Naive thymus-derived CD4-positive, alpha-beta T cell (primary cell): ENCODE results near the gene SPDYA. TPM values are rescaled to one million over a fixed set of nuclear protein-coding genes. Genes with fewer than 3 reads are reported as not detected.

Experiments
- ATAC-seq: fragments of 150-1000 bp; cut with Tn5 transposase; 2 replicates; pipeline ENCODE4 v1.10.0; 2021; ENCODE audit warnings: mild to moderate bottlenecking, moderate library complexity
- CTCF ChIA-PET: fragments of 350-600 bp; sonication (Branson Sonifier 250); formaldehyde crosslinking; loops from one replicate; lab custom pipeline; 2021; ENCODE audit warnings: antibody characterized with exemption; lab: Charles Lee
- POLR2A ChIA-PET: fragments of 350-600 bp; sonication (Branson Sonifier 250); formaldehyde crosslinking; loops from one replicate; lab custom pipeline; 2021; ENCODE audit warnings: antibody characterized with exemption, inconsistent platforms; lab: Charles Lee
- DNase-seq, 9 donors: peaks; one replicate each; pipeline versions ENCODE4 v3.0.0 to v3.0.0-alpha.2; 2020 to 2022; ENCODE audit warnings: mixed read lengths in 1 of 9
- H3K27ac ChIP-seq: one replicate; pipeline ENCODE4 v1.7.0; 2013; ENCODE audit warnings: mild to moderate bottlenecking, low read depth, low read length, moderate library complexity
- H3K27me3 ChIP-seq, 2 donors: one replicate each; pipeline ENCODE4 v1.7.0; 2013; ENCODE audit warnings: low read length in 2 of 2, mild to moderate bottlenecking in 2 of 2, moderate library complexity in 2 of 2; ENCODE audit not compliant: control insufficient read depth in 2 of 2, insufficient read depth in 2 of 2
- H3K36me3 ChIP-seq, 3 experiments: 1 replicate in 2 of 3; 2 replicates in 1 of 3; pipeline ENCODE4 v1.7.0; 2013; ENCODE audit warnings: low read length in 3 of 3, mild to moderate bottlenecking in 3 of 3, moderate library complexity in 1 of 3; ENCODE audit not compliant: insufficient read depth in 3 of 3, control insufficient read depth in 2 of 3
- H3K4me1 ChIP-seq, 2 donors: one replicate each; pipeline ENCODE4 v1.7.0; 2013; ENCODE audit warnings: low read length in 2 of 2, mild to moderate bottlenecking in 2 of 2, moderate library complexity in 1 of 2; ENCODE audit not compliant: control insufficient read depth in 2 of 2, insufficient read depth in 2 of 2
- H3K4me3 ChIP-seq: 2 replicates; pipeline ENCODE4 v1.7.0; 2013; ENCODE audit warnings: mild to moderate bottlenecking, low read length
- H3K9me3 ChIP-seq, 3 experiments: 1 replicate in 2 of 3; 2 replicates in 1 of 3; pipeline ENCODE4 v1.7.0; 2013; ENCODE audit warnings: low read length in 3 of 3; ENCODE audit not compliant: control insufficient read depth in 2 of 3
- H3K27ac Mint-ChIP-seq, 9 donors: one replicate each; pipeline ENCODE4 v1.8.0; 2020 to 2022; ENCODE audit warnings: mixed read lengths in 9 of 9, mild to moderate bottlenecking in 8 of 9, moderate library complexity in 5 of 9, inconsistent platforms in 2 of 9
- H3K27me3 Mint-ChIP-seq, 5 donors: one replicate each; pipeline ENCODE4 v1.8.0; 2021 to 2022; ENCODE audit warnings: mixed read lengths in 5 of 5, mild to moderate bottlenecking in 1 of 5
- H3K36me3 Mint-ChIP-seq, 5 donors: one replicate each; pipeline ENCODE4 v1.8.0; 2020 to 2022; ENCODE audit warnings: mixed read lengths in 5 of 5, mild to moderate bottlenecking in 3 of 5, inconsistent platforms in 1 of 5
- H3K4me1 Mint-ChIP-seq, 7 donors: one replicate each; pipeline ENCODE4 v1.8.0; 2020 to 2022; ENCODE audit warnings: mixed read lengths in 7 of 7, mild to moderate bottlenecking in 3 of 7, inconsistent platforms in 1 of 7
- H3K4me3 Mint-ChIP-seq, 10 donors: one replicate each; pipeline ENCODE4 v1.8.0; 2020 to 2022; ENCODE audit warnings: mild to moderate bottlenecking in 10 of 10, mixed read lengths in 10 of 10, moderate library complexity in 6 of 10, inconsistent platforms in 2 of 10
- H3K9me3 Mint-ChIP-seq, 11 donors: one replicate each; pipeline ENCODE4 v1.8.0; 2020 to 2022; ENCODE audit warnings: mixed read lengths in 11 of 11, mild to moderate bottlenecking in 4 of 11, inconsistent platforms in 1 of 11, moderate library complexity in 1 of 11
- intact Hi-C, 2 donors: fragments of 100-400 bp; cut with micrococcal nuclease; formaldehyde crosslinking; loops; one replicate each; pipeline ENCODE4 v1.15.1; 2023
- polyA plus RNA-seq, 2 donors: library from polyadenylated mRNA; unstranded; fragments of 300-500 nt; fragmentation: Illumina TruSeq; gene quantifications; one replicate each; pipeline ENCODE4 v1.2.3, GENCODE V29; 2021
- total RNA-seq, 6 experiments: library from RNA in 5 of 6; stranded (reverse) in 5 of 6; gene quantifications; 1 replicate in 5 of 6; 2 replicates in 1 of 6; pipeline ENCODE4 v1.2.3 and lab custom pipeline; 2021 to 2026

SPDYA gene
- total and polyA plus RNA-seq, 7 experiments from 2014 or later = 1.3 to 9.8 (median 4.6) TPM; not detected in 2

- Mint-ChIP-seq H3K27ac (peak overlapping the region in 5 of 9 donors; percentile 13 to 80 (median 38)), H3K4me1 (peaks cover 43 to 100% (median 90%) of the 10 kb centered on the region in 7 donors), H3K4me3 (peak overlapping the region in 5 of 10 donors; percentile 4 to 44 (median 19)), H3K27me3 (no peaks in the 10 kb centered on the region), H3K9me3 (peaks cover 0 to 2% (median 0%) of the 10 kb centered on the region in 11 donors), H3K36me3 (peaks cover 0 to 13% (median 5%) of the 10 kb centered on the region in 5 donors)
- Histone ChIP-seq H3K4me1 (peaks cover 29 to 49% of the 10 kb centered on the region in 2 donors), H3K4me3 (no peak overlapping the region), H3K27me3 (no peaks in the 10 kb centered on the region), H3K27ac (no peak overlapping the region), H3K36me3 (no peaks in the 10 kb centered on the region), H3K9me3 (no peaks in the 10 kb centered on the region)
- no peak for DNase-seq
- CTCF ChIA-PET = interaction anchor here (1.1 to 1.4 kb wide), 2 partner anchors 13 to 204 kb away, joined by 3 to 4 read pairs; no protein-coding TSS in a partner anchor
- peak; percentile 3 for ATAC-seq
- POLR2A ChIA-PET = interaction anchor here (0.6 to 0.9 kb wide), 2 partner anchors 40 to 174 kb away, joined by 4 read pairs; no protein-coding TSS in a partner anchor
- intact Hi-C loops = no loop called here
These were observed 42.2 kb upstream of the SPDYA start for GRCh38 chr2:28768422-28768821.

GRCh38 chr2:28768952-28769351 lies 41.7 kb upstream of the SPDYA start:
- Histone ChIP-seq H3K27me3 (no peaks in the 10 kb centered on the region), H3K4me3 (no peak overlapping the region), H3K27ac (no peak overlapping the region), H3K4me1 (peaks cover 26 to 46% of the 10 kb centered on the region in 2 donors), H3K9me3 (no peaks in the 10 kb centered on the region), H3K36me3 (no peaks in the 10 kb centered on the region)
- H3K4me3 Mint-ChIP-seq = peak overlapping the region in 7 of 10 donors; percentile 12 to 44 (median 24)
- peaks cover 0 to 13% (median 4%) of the 10 kb centered on the region in 5 donors for H3K36me3 Mint-ChIP-seq
- POLR2A ChIA-PET = interaction anchor here (0.9 to 1.1 kb wide), 2 partner anchors 13 to 174 kb away, joined by 4 read pairs; no protein-coding TSS in a partner anchor
- CTCF ChIA-PET = interaction anchor here (1.1 to 1.7 kb wide), 3 partner anchors 14 to 204 kb away, joined by 3 to 8 read pairs (median 4); no protein-coding TSS in a partner anchor
- ATAC-seq = no peak
- H3K27me3 Mint-ChIP-seq = no peaks in the 10 kb centered on the region
- no peak for DNase-seq
- H3K4me1 Mint-ChIP-seq = peaks cover 40 to 100% (median 90%) of the 10 kb centered on the region in 7 donors
- H3K9me3 Mint-ChIP-seq = peaks cover 0 to 2% (median 0%) of the 10 kb centered on the region in 11 donors
- intact Hi-C loops = no loop called here
- peak overlapping the region in 5 of 9 donors; percentile 37 to 80 (median 65) for H3K27ac Mint-ChIP-seq

GRCh38 chr2:28772351-28772750 lies 38.3 kb upstream of the SPDYA start:
- H3K4me1 Mint-ChIP-seq = peaks cover 40 to 88% (median 84%) of the 10 kb centered on the region in 7 donors
- peaks cover 0 to 2% (median 0%) of the 10 kb centered on the region in 11 donors for H3K9me3 Mint-ChIP-seq
- ChIA-PET CTCF (no interaction called here), POLR2A (no interaction called here)
- Histone ChIP-seq H3K36me3 (peaks cover 0 to 7% (median 0%) of the 10 kb centered on the region in 3 experiments), H3K4me3 (no peak overlapping the region), H3K27me3 (no peaks in the 10 kb centered on the region), H3K27ac (no peak overlapping the region), H3K4me1 (peaks cover 17 to 31% of the 10 kb centered on the region in 2 donors), H3K9me3 (no peaks in the 10 kb centered on the region)
- peaks cover 0 to 14% (median 5%) of the 10 kb centered on the region in 5 donors for H3K36me3 Mint-ChIP-seq
- no peak for DNase-seq
- peak overlapping the region in 2 of 9 donors; percentile 15 to 24 for H3K27ac Mint-ChIP-seq
- H3K4me3 Mint-ChIP-seq = peak overlapping the region in 1 of 10 donors; percentile 48
- no peak for ATAC-seq
- intact Hi-C loops = loop anchor here in 1 of 2 donors (2.0 kb wide), 1 partner anchor 20 kb away; no protein-coding TSS in a partner anchor
- H3K27me3 Mint-ChIP-seq = no peaks in the 10 kb centered on the region

GRCh38 chr2:28776471-28776870 lies 34.2 kb upstream of the SPDYA start:
- intact Hi-C loops = no loop called here
- H3K4me3 Mint-ChIP-seq = no peak overlapping the region
- Histone ChIP-seq H3K4me3 (no peak overlapping the region), H3K27ac (no peak overlapping the region), H3K9me3 (no peaks in the 10 kb centered on the region), H3K36me3 (peaks cover 10 to 29% (median 16%) of the 10 kb centered on the region in 3 experiments), H3K27me3 (no peaks in the 10 kb centered on the region), H3K4me1 (peaks cover 8 to 11% of the 10 kb centered on the region in 2 donors)
- no peak for DNase-seq
- peaks cover 29 to 73% (median 63%) of the 10 kb centered on the region in 7 donors for H3K4me1 Mint-ChIP-seq
- no peak overlapping the region for H3K27ac Mint-ChIP-seq
- ATAC-seq = no peak
- CTCF ChIA-PET = interaction anchor here (1.9 kb wide), 1 partner anchor 182 kb away, joined by 6 read pairs; no protein-coding TSS in a partner anchor
- POLR2A ChIA-PET = no interaction called here
- H3K9me3 Mint-ChIP-seq = no peaks in the 10 kb centered on the region
- no peaks in the 10 kb centered on the region for H3K27me3 Mint-ChIP-seq
- H3K36me3 Mint-ChIP-seq = peaks cover 0 to 23% (median 11%) of the 10 kb centered on the region in 5 donors

- Histone ChIP-seq H3K27ac (no peak overlapping the region), H3K9me3 (no peaks in the 10 kb centered on the region), H3K36me3 (peaks cover 10 to 40% (median 28%) of the 10 kb centered on the region in 3 experiments), H3K4me1 (peaks cover 0 to 2% of the 10 kb centered on the region in 2 donors), H3K4me3 (no peak overlapping the region), H3K27me3 (no peaks in the 10 kb centered on the region)
- Mint-ChIP-seq H3K27me3 (no peaks in the 10 kb centered on the region), H3K9me3 (no peaks in the 10 kb centered on the region), H3K4me1 (peaks cover 20 to 54% (median 52%) of the 10 kb centered on the region in 7 donors), H3K36me3 (peaks cover 4 to 33% (median 24%) of the 10 kb centered on the region in 5 donors), H3K27ac (no peak overlapping the region), H3K4me3 (no peak overlapping the region)
- intact Hi-C loops = no loop called here
- ATAC-seq = no peak
- DNase-seq = no peak
- POLR2A ChIA-PET = no interaction called here
- CTCF ChIA-PET = no interaction called here
These were observed 32.2 kb upstream of the SPDYA start for GRCh38 chr2:28778392-28778791.

- Mint-ChIP-seq H3K36me3 (peaks cover 4 to 33% (median 24%) of the 10 kb centered on the region in 5 donors), H3K4me1 (peaks cover 20 to 48% (median 46%) of the 10 kb centered on the region in 7 donors), H3K4me3 (no peak overlapping the region), H3K27ac (no peak overlapping the region), H3K9me3 (no peaks in the 10 kb centered on the region), H3K27me3 (no peaks in the 10 kb centered on the region)
- intact Hi-C loops = no loop called here
- CTCF ChIA-PET = no interaction called here
- Histone ChIP-seq H3K27ac (no peak overlapping the region), H3K36me3 (peaks cover 10 to 45% (median 28%) of the 10 kb centered on the region in 3 experiments), H3K4me3 (no peak overlapping the region), H3K27me3 (no peaks in the 10 kb centered on the region), H3K9me3 (no peaks in the 10 kb centered on the region), H3K4me1 (no peaks in the 10 kb centered on the region)
- DNase-seq = no peak
- no peak for ATAC-seq
- POLR2A ChIA-PET = no interaction called here
These were observed 31.6 kb upstream of the SPDYA start for GRCh38 chr2:28779001-28779400.
